Endodermal cell (in vitro differentiated cells): ENCODE data around the gene DHTKD1. TPM values are rescaled to one million over a fixed set of nuclear protein-coding genes. Genes with fewer than 3 reads are reported as not detected.

ENCODE experiments used
- DNase-seq: peaks from one replicate; pipeline ENCODE4 v3.0.0-alpha.2; 2017
- H3K27ac ChIP-seq: 2 replicates; pipeline ENCODE4 v1.5.1; 2013; ENCODE audit warnings: mild to moderate bottlenecking, low read depth, low read length, moderate library complexity
- H3K27me3 ChIP-seq: 2 replicates; pipeline ENCODE4 v1.6.1; 2013; ENCODE audit warnings: mild to moderate bottlenecking, low read length, moderate library complexity; ENCODE audit not compliant: insufficient read depth, control insufficient read depth, poor library complexity, severe bottlenecking
- H3K36me3 ChIP-seq: 2 replicates; pipeline ENCODE4 v1.7.0; 2013; ENCODE audit warnings: mild to moderate bottlenecking, low read length, moderate library complexity; ENCODE audit not compliant: control insufficient read depth, insufficient read depth
- H3K4me1 ChIP-seq: one replicate; pipeline ENCODE4 v1.7.0; 2013; ENCODE audit warnings: low read length; ENCODE audit not compliant: control insufficient read depth, insufficient read depth
- H3K4me3 ChIP-seq: 2 replicates; pipeline ENCODE4 v1.5.1; 2013; ENCODE audit warnings: mild to moderate bottlenecking, low read length, moderate library complexity
- H3K9ac ChIP-seq: 2 replicates; pipeline ENCODE4 v1.6.1; 2013; ENCODE audit warnings: mild to moderate bottlenecking, low read length, moderate library complexity; ENCODE audit not compliant: poor library complexity, severe bottlenecking; ENCODE audit errors: extremely low read depth
- H3K9me3 ChIP-seq: 2 replicates; pipeline ENCODE4 v1.6.1; 2013; ENCODE audit warnings: mild to moderate bottlenecking, low read length, moderate library complexity; ENCODE audit not compliant: control insufficient read depth
- H3K27ac Mint-ChIP-seq: 2 replicates; pipeline ENCODE4 v1.8.0; 2020; ENCODE audit warnings: mixed read lengths
- H3K27me3 Mint-ChIP-seq: 2 replicates; pipeline ENCODE4 v1.8.0; 2021; ENCODE audit warnings: mild to moderate bottlenecking, mixed read lengths; ENCODE audit not compliant: insufficient read depth
- H3K36me3 Mint-ChIP-seq: 2 replicates; pipeline ENCODE4 v1.8.0; 2020; ENCODE audit warnings: low read depth, mixed read lengths
- H3K4me1 Mint-ChIP-seq: 2 replicates; pipeline ENCODE4 v1.8.0; 2020; ENCODE audit warnings: mixed read lengths
- H3K4me3 Mint-ChIP-seq: 2 replicates; pipeline ENCODE4 v1.8.0; 2020; ENCODE audit warnings: mild to moderate bottlenecking, moderate library complexity, mixed read lengths
- H3K9me3 Mint-ChIP-seq: 2 replicates; pipeline ENCODE4 v1.8.0; 2020; ENCODE audit warnings: mild to moderate bottlenecking, mixed read lengths
- WGBS, 2 experiments: methylation state at CpG; one replicate each; pipeline versions ENCODE4 v1.1.5 to v1.1.7; 2013; ENCODE audit warnings: missing lambda C conversion rate in 2 of 2, mixed read lengths in 1 of 2; ENCODE audit not compliant: insufficient coverage in 1 of 2, insufficient read length in 1 of 2; 5-methylcytosine and 5-hydroxymethylcytosine counted together
- total RNA-seq, 2 donors: library from RNA; stranded (reverse); fragmentation: NEBNext Ultra II Directional in 1 of 2; extraction: Animal tissue kit (Norgen Biotek cat#: 25700) in 1 of 2; gene quantifications; 2 replicates in 1 of 2; 3 replicates in 1 of 2; pipeline ENCODE4 v1.2.1, GENCODE V29; 2021
- TF ChIP-seq, protein P1 (sequence below): fragments of 200-600 bp; sonication (generic); conservative IDR thresholded peaks from 2 replicates; pipeline ENCODE4 v1.5.0; 2021; ENCODE audit warnings: antibody characterized with exemption, mild to moderate bottlenecking

The DHTKD1 gene
- total RNA-seq, 2 donors from 2014 or later, result 56.9 to 61.5 TPM

DNA sequence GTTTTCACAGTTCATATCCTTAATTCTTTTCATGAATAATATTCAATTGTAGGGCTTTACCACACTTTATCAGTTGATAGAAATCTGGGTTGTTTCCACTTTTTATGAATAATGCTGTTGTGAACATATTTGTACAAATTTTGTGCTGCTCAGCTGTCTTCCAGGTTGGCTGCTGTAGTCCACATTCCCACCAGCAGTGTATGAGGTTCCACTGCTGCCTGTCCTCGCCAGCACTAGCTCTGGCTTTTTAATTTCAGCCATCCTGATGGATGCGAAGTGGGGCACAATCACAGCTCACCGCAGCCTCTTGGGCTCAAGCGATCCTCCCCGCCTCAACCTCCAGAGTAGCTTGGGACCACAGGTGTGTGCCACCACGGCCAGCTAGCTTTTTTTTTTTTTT, 94.2 kb downstream of the DHTKD1 start:
- H3K4me1 Mint-ChIP-seq, result no peaks in the 10 kb centered on the region
- DNase-seq, result no peak
- H3K27me3 Mint-ChIP-seq, result no peaks in the 10 kb centered on the region
- peaks cover 66% of the 10 kb centered on the region for H3K36me3 Mint-ChIP-seq
- no peaks in the 10 kb centered on the region for H3K9me3 Mint-ChIP-seq
- no peak overlapping the region for H3K4me3 Mint-ChIP-seq
- Histone ChIP-seq H3K9me3 (no peaks in the 10 kb centered on the region), H3K27me3 (no peaks in the 10 kb centered on the region), H3K27ac (no peak overlapping the region), H3K4me1 (no peaks in the 10 kb centered on the region), H3K4me3 (no peak overlapping the region), H3K9ac (no peak overlapping the region), H3K36me3 (peaks cover 74% of the 10 kb centered on the region)
- WGBS, 2 experiments, result 96 to 100% methylated on average over 1 to 6 of the region's 6 CpGs
- H3K27ac Mint-ChIP-seq, result no peak overlapping the region
- TF ChIP-seq, protein P1, sequence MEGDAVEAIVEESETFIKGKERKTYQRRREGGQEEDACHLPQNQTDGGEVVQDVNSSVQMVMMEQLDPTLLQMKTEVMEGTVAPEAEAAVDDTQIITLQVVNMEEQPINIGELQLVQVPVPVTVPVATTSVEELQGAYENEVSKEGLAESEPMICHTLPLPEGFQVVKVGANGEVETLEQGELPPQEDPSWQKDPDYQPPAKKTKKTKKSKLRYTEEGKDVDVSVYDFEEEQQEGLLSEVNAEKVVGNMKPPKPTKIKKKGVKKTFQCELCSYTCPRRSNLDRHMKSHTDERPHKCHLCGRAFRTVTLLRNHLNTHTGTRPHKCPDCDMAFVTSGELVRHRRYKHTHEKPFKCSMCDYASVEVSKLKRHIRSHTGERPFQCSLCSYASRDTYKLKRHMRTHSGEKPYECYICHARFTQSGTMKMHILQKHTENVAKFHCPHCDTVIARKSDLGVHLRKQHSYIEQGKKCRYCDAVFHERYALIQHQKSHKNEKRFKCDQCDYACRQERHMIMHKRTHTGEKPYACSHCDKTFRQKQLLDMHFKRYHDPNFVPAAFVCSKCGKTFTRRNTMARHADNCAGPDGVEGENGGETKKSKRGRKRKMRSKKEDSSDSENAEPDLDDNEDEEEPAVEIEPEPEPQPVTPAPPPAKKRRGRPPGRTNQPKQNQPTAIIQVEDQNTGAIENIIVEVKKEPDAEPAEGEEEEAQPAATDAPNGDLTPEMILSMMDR, result peak; percentile 16

DNA sequence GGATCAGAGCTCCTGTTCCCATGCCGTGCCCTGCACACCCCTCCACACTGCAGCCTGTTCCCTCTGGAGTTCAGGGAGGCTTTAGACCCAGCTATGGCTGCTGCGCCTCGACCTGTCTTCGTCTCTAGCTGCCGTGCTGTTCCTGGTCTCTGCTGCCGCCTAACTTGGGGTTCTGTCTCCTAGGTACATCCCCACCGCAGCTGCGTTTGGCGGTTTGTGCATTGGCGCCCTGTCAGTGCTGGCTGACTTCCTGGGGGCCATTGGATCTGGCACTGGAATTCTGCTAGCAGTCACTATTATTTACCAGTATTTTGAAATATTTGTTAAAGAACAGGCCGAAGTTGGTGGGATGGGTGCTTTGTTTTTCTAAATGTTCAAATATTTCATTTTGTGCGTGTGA, 95.3 kb downstream of the DHTKD1 start:
- H3K9me3 Mint-ChIP-seq, result no peaks in the 10 kb centered on the region
- TF ChIP-seq, protein P1, result no peak
- no peak overlapping the region for H3K4me3 Mint-ChIP-seq
- H3K4me1 Mint-ChIP-seq, result no peaks in the 10 kb centered on the region
- WGBS, 2 experiments, result 93 to 97% methylated on average over 11 to 12 of the region's 12 CpGs
- Histone ChIP-seq H3K36me3 (peaks cover 72% of the 10 kb centered on the region), H3K27ac (no peak overlapping the region), H3K9me3 (no peaks in the 10 kb centered on the region), H3K4me3 (no peak overlapping the region), H3K9ac (no peak overlapping the region), H3K27me3 (no peaks in the 10 kb centered on the region), H3K4me1 (no peaks in the 10 kb centered on the region)
- H3K27ac Mint-ChIP-seq, result peak overlapping the region; percentile 64
- H3K36me3 Mint-ChIP-seq, result peaks cover 59% of the 10 kb centered on the region
- H3K27me3 Mint-ChIP-seq, result no peaks in the 10 kb centered on the region
- no peak for DNase-seq

- H3K4me3 ChIP-seq, result no peak overlapping the region
- H3K27ac ChIP-seq, result no peak overlapping the region
- Mint-ChIP-seq H3K4me1 (no peaks in the 10 kb centered on the region), H3K9me3 (no peaks in the 10 kb centered on the region), H3K27ac (no peak overlapping the region), H3K4me3 (no peak overlapping the region), H3K36me3 (peaks cover 61% of the 10 kb centered on the region), H3K27me3 (no peaks in the 10 kb centered on the region)
- H3K36me3 ChIP-seq, result peaks cover 72% of the 10 kb centered on the region
- WGBS, 2 experiments, result 90% methylated on average over 1 to 3 of the region's 3 CpGs
- H3K4me1 ChIP-seq, result no peaks in the 10 kb centered on the region
- H3K27me3 ChIP-seq, result no peaks in the 10 kb centered on the region
- TF ChIP-seq, protein P1, result no peak
- H3K9me3 ChIP-seq, result no peaks in the 10 kb centered on the region
- no peak overlapping the region for H3K9ac ChIP-seq
- DNase-seq, result no peak
These were observed 96.3 kb downstream of the DHTKD1 start for GRCh38 chr10:12165036-12165435.
